HG02759 (cell line): ENCODE data around the gene ZYG11B.
"Not testable (repeated sequence)": the region's sequence is repeated elsewhere in the genome, so short reads cannot be mapped to it uniquely, and the experiment has no call there.

Experiments
- ATAC-seq: cut with Tn5 transposase; IDR thresholded peaks from one replicate; pipeline ENCODE4 v1.9.1; 2021; ENCODE audit warnings: mild to moderate bottlenecking, moderate library complexity; ENCODE audit not compliant: unreplicated experiment

Gene ZYG11B

DNA sequence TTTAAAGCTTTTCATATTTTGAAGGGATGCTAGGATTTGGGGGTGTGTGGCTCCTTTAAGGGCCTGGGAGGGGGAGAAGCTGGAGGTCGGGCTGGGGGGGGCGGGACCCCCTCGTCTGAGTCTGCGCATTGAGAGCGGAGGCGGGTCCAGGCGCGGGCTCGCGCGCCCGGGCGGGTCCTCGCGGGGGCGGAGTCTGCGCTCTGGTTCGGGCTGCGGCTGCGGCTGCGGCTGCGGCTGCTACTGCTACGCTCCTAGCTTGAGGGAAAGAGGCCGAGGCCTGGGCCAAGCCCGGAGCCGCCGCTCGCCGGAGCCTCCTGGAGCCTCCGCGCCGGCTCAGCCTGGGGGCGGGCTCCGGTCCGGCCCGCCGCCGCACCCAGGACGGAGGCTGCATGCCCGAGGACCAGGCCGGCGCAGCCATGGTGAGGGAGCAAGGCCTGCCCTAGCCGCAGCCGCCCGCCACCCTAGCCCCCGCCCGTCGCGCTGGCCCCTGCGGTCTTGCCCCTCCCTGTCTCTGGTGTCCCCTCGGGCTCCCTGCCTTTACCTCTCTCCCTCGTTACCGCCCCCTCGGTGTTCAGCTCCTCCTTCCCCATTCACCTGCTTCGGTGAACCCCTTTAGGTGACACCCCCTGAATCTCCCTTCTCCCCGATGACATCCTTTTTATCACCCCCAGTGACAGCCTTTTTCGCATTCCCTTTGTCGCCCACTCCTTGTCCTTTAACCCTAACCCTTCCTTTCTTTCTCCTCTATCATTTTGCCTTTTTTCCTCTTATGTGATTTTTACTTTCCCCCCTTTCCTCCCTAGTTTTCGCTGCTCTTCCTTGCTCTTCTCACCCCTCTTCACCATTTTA lies at the start of gene ZYG11B:
Gene ZYG11B (plus strand): TSS at position 189 of the 849 bp plus-strand sequence. CDS start 201 bp downstream, at position 390.
- ATAC-seq, result peak; percentile 97

DNA sequence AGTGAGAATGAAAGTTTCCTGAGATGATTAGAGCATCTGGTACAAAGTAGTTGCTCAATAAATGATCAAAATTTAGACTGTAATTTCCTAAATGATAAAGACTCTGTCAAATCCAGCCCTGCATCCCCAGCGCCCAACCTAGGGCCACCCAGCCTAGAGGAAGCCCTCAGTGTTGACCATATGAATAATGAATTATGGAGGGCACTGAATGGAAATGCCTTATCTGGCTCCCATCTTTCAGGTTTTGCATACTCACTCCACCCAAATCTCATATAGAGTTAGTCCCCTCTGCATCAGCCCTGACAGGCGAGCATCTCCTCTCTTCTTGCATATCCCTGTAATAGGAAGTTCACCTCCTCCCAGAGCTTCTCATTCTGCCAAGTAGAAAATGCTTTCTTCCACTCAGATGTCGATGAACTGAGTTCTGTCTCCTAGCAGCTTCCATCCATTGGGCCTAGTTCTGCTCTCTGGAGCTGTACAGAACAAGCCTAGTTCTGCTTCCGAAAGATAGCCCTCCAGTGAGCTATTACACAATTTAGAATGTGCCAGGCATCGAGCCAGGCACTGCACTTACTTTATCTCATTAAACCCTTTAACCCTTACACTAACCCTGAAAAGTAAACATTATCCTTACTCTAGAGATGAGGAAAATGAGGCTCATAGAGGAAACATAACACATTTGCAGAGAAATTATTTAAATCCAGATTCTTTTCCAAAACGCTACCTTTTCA lies 49.0 kb upstream of the ZYG11B start:
- no peak for ATAC-seq

DNA sequence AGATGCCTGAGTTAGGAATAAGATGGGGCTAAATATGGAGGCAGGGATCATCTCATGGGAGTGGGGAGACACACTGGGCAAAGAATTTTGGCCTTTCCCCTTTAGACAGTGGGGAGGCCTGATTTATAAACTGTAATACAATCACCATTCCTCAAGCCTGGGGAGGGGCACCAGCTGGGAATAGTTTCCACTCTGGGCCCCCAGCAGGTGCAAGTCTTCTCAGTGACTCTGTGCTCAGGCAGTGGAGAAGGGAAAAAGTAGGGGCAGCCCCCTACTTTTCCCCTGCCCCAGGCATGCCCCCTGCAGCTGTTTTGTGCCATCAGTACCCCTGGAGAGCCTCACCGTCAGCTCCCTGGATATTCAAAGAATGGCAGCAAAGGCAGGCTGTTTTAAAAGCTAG lies 47.2 kb upstream of the ZYG11B start:
- no peak for ATAC-seq

- no peak for ATAC-seq
These were observed 46.8 kb upstream of the ZYG11B start for GRCh38 chr1:52679498-52679897.

DNA sequence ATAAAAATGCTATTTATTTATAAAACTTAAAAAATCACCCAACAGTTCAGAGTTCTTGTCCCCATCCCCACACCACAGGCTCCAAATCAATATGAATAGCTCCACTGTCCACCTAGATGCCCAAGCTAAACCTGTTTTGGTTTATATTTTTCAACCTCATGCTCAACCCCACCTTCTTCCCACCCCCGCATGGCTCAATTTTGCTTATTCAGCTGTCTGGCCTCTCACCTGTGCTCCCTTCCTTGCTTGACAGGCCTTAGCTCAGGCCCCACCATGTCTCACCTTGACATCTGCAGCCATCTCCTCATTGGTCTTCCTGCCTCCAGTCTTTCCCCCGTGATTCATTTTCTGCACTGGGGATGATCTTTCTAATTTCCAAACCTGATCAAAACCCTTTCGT lies 45.9 kb upstream of the ZYG11B start:
- ATAC-seq, result no peak

DNA sequence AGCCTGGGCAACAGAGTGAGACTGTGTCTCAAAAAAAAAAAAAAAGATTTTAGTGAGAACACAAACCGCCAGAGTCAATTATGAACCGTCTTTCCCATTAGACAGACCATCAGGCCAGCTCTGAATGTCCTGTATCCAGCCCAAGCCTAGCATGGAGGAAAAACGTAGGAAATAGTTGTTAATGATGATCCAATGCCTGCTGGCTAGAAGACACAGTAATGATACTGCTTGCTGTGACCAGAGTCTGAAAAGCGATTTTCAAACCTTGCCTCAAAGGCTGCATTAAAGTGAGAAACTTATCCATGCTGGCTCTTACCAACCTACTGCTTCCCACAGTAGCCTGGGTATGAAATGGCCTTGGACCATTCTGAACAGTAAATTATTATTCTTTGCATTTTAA lies 45.1 kb upstream of the ZYG11B start:
- ATAC-seq, result no peak

DNA sequence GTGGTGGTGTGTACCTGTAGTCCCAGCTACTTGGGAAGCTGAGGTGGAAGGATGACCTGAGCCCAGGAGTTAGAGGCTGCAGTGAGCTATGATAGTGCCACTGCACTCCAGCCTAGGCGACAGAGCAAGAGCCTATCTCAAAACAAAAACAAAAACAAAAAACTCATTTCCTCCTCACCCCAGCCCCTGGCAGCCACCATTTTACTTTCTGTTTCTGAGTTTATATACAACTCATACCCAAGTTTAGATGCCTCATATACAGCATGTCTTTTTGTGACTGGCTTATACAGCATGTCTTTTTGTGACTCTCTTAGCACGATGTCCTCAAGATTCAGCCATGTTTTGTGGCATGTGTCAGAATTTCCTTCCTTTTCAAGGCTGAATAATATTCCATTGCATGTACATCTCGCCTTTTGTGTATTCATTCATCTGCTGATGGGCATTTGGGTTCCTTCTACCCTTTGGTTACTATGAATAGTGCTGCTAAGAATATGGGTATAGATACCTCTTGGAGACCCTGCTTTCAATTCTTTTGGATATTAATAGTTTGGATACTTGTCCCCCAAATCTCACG lies 42.8 kb upstream of the ZYG11B start:
- no peak for ATAC-seq

DNA sequence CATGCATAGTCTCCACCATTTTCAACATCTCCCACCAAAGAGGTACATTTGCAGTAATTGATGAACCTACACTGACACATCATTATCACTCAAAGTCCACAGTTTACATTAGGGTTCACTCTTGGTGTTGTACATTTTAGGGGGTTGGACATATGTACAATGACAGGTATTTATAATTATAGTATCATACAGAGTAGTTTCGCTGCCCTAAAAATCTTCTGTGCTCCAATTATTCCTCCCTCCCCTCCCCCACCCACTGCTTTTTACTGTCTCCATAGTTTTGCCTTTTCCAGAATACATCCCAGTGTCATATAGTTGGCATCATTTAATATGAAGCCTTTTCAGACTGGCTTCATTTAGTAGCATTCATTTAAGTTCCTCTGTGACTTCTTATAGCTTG lies 41.7 kb upstream of the ZYG11B start:
- ATAC-seq, result no peak

DNA sequence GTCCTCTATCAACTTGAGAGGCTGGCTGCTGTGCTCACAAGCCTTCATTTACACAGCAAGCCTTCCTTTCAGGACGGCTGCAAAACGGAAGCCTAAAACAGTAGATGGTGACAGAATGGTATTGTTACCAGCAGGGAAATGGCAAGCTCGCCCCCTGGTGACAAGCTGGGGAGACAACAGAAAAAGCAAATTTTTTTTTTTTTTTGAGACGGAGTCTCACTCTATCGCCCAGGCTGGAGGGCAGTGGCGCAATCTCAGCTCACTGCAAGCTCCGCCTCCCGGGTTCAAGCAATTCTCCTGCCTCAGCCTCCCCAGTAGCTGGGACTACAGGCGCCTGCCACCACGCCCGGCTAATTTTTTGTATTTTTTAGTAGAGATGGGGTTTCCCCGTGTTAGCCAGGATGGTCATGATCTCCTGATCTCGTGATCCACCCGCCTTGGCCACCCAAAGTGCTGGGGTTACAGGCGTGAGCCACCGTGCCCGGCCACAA lies 39.9 kb upstream of the ZYG11B start:
- ATAC-seq, result not testable (repeated sequence)

DNA sequence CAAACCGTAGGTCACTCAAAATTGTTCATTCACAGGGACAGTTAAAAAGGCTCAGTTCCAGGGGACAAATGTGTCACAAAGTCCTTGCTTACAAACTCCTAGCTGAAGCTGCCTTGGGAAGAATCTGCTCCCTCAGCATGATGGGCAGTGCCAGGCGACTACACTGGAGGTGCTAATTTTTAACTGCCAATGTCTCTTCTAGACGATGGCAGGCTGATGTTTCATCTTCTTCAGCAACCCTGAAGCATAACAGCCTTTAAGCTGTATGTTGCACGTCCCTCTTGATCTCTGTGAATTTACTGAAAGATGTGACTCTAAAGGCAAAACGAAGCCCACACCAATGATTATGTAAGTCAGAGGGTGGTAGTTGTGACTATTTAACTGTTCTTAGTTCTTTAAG lies 39.4 kb upstream of the ZYG11B start:
- no peak for ATAC-seq

GRCh38 chr1:52691821-52692220 lies 34.4 kb upstream of the ZYG11B start:
- ATAC-seq, result no peak

DNA sequence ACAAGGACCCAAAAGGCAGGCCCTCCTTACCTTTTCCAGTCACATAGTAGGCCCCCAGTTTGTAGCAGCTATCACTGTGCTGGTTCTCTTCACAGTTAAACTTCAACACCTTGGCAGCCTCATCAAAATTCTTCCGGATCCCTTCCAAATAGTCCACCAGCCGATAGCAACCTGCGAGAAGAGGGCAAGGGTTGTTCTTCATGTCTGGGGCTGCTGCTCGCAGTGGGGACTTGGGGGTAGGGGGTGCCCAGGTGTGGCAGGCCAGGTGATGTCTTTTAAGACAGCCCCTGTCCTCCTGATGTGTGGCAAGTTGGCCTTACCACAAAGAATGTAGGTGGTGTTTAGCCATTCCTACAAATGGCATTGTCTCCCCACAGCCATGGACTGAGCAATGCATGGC lies 33.6 kb upstream of the ZYG11B start:
- no peak for ATAC-seq

- not testable (repeated sequence) for ATAC-seq
These were observed 32.9 kb upstream of the ZYG11B start for GRCh38 chr1:52693351-52693750.

DNA sequence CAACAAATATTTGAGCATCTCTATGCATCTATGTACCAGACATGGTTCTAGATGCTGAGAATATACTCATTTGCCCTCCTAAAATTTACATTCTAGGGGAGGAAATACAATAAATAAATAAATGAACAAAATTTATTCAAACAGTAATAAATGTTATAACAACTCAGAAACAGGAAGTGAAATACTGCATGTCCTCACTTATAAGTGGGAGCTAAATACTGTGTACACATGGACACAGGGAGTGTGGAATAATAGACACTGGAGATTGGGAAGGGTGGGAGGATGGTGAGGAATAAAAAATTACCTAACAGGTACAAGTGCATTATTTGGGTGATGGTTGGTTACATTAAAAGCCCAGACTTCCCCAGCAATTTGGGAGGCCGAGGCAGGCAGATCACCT lies 32.4 kb upstream of the ZYG11B start:
- no peak for ATAC-seq

GRCh38 chr1:52695627-52696026 lies 30.6 kb upstream of the ZYG11B start:
- ATAC-seq, result no peak

DNA sequence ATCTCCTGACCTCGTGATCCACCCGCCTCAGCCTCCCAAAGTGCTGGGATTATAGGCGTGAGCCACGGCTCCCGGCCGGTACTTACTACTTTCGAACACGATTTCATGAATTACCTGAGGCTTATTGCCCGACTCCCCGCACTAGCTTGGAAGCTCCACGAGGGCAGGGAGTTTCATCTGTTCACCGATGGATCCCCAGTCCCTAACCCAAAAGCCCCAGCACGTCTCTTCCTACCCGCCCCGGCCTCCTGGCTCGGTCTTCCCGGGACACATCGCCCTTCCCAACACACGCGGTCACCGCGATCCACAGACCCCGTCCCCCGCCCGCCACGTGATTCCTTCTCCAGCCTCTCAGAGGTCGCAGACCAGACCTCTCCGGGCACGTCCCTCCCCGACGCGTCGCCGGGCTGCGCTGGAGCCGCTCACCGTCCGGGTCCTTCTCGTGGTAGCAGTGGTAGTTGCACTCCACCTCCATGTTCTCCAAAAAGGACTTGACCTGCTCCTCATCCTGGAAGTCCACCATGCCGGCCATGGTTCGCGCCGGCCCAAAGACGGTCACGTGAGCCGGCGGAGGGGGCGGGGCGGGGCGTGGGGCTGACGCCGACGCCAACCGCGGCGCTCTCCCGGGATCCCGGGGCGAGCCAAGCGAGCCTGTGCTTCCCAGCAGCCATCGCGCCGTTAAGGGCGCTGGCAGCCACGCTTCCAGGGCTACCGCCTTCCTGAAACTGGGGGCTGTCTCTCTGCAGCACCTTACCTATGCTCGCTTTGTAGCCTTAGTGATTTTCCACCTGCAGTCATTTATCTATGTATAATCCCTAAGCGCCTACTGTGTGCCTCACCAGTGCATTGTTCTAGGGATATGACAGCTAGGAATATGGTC lies 28.2 kb upstream of the ZYG11B start, which contains the start of gene COA7:
Gene COA7 (minus strand): TSS at position 553 of the 880 bp plus-strand sequence. CDS start 21 bp downstream, at position 532.
- peak; percentile 59 for ATAC-seq

DNA sequence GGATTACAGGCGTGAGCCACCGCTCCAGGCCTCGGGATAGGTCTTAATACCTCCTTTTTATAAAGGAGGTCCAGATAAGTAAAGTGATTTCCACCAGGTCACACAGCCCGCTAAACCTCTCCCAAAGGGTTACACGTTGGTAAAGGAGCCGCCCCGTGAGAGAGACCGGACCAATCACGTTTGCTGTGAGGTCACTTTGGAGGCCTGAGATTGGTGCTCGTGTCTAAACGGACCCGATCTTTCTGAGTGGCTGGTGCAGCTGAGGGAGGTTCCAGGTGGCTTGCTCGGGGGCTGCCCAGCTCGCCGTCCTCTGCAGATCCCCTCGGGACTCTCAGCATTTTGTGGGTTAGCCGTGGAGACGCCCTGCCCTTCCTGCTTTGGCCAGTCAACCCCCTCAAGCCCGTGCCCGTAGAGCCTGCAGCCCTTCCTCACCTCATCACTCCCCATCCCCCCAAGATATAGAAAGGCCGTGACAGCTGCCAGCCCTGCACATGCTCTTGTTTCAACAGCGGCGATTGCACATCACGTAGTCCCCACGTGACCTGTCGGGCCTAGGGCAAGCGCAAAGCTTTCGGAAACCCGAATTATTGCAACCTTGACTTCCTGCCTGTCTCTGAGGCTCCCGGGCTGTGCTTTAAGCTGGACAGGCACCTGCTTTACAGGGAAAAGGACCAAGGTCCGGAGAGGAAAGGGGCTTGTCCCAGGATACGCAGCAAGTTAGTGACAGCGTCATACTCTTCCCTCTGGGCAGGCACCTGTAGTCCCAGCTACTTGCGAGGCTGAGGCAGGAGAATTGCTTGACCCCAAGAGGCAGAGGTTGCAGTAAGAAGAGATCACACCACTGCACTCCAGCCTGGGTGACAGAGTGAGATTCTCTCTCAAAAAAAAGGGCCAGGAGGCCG lies 23.1 kb upstream of the ZYG11B start:
- peak; percentile 87 for ATAC-seq

DNA sequence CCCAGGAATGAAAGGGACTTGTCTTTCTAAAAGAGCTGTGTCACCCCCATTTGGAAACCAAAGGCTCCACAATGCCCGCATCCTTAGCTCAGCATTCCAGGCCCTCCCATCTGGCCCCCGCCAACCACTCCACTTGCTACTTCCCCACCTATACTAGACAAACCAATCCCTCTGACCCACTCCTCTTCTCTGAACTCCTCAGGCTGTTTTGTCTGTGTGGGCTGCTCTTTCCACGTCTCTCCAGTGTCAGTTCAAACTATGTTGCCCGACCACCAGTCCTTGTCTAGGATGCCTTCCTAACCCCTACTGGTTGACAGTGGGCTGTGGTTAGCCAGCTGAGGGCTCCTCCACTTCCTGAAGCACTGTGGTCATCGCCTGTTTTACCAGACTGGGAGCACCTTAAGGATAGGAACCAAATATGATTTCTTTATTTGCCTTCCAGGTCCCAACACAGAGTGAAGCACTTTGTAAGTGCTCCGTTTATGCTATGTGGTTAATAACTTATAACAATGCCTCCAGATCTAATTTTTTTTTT lies 20.1 kb upstream of the ZYG11B start:
- no peak for ATAC-seq
